Stimulated activated CD4-positive, alpha-beta T cell treated with anti-CD3 and anti-CD28 coated beads, Interleukin-12 subunit alpha, Interleukin-12 subunit beta, amount 100 ng/mL, for 24 hours (primary cell): Measurements from ENCODE around the gene FREY1.

Experiments used
- DNase-seq, 2 experiments: peaks; one replicate each; pipeline ENCODE4 v3.0.0-alpha.2; 2020; ENCODE audit warnings: low read depth in 2 of 2

The FREY1 gene

DNA sequence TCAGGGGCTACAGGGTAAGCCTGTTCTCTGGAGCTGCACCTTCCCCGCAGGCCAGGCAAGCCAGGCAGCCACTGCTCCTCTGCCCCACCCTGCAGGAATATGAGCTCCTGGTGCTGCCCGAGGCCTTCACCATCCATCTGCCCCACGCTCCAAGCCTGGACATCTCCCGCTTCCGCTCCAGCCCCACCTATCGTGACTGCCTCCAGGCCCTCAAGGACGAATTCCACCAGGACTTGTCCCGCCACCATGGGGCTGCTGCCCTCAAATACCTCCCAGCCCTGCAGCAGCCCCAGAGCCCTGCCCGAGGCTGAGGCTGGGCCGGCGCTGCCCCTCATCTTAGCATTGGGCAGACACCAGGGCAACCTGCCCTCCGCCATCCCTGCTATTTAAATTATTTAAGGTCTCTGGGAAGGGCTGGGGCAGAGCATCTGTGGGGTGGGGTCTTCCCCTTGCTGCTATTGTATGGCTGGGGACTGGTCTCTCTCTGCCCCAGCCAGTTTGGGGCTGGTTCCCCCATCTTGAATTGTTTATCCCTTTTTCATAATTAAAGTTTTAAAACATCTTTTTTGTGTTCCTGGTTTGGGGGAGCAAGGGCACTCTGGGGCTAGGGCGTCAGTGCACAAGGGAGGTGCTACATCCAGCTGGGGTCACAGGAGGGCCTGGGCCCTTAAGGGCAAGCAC, 21.6 kb upstream of the FREY1 start:
- DNase-seq: no peak

DNA sequence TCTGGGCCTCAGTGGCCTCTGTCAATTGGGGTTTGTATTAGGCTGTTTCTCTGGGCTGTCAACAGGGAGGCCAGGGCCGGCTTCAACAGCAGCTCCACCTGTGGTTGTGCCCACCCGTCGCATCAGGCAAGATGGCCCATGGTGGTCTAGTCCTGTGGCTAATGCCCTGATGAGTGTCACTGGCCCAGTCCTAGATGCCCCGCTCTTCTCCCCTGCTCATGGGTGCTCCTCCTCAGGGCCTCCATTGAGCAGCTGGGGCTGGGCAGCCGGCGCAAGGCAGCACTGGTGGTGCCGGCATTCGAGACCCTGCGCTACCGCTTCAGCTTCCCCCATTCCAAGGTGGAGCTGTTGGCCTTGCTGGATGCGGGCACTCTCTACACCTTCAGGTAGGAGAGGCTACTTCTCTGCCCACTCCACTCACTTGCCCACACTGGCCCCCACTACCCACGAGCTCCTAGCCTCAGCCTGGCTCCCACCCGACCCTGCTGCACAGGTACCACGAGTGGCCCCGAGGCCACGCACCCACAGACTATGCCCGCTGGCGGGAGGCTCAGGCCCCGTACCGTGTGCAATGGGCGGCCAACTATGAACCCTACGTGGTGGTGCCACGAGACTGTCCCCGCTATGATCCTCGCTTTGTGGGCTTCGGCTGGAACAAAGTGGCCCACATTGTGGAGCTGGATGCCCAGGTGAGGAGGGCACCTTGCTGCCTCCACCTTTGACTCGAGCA, 20.8 kb upstream of the FREY1 start:
- no peak for DNase-seq

DNA sequence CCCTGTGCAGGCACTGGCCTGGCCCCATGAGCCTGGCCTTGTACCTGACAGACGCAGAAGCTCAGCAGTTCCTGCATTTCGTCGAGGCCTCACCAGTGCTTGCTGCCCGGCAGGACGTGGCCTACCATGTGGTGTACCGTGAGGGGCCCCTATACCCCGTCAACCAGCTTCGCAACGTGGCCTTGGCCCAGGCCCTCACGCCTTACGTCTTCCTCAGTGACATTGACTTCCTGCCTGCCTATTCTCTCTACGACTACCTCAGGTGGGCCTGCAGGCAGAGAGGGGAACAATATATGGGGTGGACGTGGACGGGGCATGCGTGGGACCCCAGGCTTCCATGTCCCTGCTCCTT, 20.2 kb upstream of the FREY1 start:
- DNase-seq: no peak

GRCh38 chr11:45926536-45927331, 19.7 kb upstream of the FREY1 start:
- DNase-seq: no peak

- DNase-seq: no peak
Observed at GRCh38 chr11:45926001-45926401, 18.9 kb upstream of the FREY1 start.

DNA sequence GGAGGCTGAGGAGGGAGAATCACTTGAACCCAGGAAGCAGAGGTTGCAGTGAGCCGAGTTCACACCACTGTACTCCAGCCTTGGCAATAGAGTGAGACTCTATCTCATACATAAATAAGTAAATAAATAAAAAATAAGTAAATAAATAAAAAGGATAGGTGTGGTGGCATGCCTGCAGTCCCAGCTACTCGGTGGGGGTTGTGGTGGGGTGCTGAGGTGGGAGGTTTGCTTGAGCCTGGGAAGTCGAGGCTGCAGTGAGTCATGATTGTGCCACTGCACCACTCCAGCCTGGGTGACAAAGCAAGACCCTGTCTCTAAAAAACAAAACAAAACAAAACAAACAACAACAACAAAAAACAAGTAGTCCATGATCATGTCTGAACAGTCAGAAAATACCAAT, 18.5 kb upstream of the FREY1 start:
- DNase-seq: no peak

DNA sequence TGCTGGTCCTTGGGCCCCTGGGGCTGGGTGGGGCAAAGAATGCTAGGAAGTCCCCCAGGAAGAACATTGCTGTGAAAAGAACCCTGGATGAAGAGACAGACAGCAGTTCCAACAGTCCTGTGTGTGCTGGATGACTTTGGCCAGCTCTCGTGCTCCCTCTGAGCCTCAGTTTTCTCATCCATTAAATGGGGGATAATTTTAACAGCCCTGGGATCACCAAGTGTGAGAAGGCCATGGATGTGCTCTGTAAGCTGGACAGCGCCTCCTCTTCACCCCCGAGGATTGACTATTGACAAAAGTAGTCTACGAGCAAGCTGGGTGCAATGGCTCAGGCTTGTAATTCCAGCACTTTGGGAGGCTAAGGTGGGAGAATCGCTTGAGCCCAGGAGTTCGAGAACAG, 17.9 kb upstream of the FREY1 start:
- no peak for DNase-seq

DNA sequence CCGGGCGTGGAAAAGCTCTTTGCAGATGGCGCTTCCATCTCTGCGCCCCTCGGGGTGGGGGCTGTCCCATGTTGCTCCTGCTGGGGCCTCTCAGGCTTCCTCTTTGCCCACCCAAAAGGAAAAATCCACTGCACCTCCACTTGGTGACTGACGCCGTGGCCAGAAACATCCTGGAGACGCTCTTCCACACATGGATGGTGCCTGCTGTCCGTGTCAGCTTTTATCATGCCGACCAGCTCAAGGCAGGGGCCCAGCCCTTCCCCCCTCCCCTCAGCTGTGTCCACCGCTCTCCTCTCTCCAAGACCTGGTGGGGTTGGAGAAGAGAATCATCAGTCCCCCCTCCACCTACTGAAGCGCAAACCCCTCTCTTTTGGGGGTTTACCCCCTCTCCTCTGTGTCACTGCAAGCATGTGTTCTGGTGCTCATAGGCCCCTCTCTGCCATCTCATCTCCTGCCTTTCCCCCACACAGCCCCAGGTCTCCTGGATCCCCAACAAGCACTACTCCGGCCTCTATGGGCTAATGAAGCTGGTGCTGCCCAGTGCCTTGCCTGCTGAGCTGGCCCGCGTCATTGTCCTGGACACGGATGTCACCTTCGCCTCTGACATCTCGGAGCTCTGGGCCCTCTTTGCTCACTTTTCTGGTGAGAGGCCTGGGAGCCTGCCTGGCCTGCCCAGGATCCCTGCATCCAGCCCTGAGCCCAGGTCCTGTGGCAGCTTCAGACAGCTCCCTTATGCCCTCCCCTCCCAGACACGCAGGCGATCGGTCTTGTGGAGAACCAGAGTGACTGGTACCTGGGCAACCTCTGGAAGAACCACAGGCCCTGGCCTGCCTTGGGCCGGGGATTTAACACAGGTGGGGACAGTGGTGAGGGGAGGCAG, 17.2 kb upstream of the FREY1 start:
- no peak for DNase-seq

GRCh38 chr11:45922425-45923082, 15.5 kb upstream of the FREY1 start, which contains the start of gene LARGE2:
Gene LARGE2 (plus strand): TSS chr11:45922656. CDS start chr11:45922883, 227 bp downstream.
- no peak for DNase-seq

GRCh38 chr11:45921561-45922424, 14.7 kb upstream of the FREY1 start:
- DNase-seq: no peak

GRCh38 chr11:45920531-45921477, 13.7 kb upstream of the FREY1 start:
- DNase-seq: no peak

DNA sequence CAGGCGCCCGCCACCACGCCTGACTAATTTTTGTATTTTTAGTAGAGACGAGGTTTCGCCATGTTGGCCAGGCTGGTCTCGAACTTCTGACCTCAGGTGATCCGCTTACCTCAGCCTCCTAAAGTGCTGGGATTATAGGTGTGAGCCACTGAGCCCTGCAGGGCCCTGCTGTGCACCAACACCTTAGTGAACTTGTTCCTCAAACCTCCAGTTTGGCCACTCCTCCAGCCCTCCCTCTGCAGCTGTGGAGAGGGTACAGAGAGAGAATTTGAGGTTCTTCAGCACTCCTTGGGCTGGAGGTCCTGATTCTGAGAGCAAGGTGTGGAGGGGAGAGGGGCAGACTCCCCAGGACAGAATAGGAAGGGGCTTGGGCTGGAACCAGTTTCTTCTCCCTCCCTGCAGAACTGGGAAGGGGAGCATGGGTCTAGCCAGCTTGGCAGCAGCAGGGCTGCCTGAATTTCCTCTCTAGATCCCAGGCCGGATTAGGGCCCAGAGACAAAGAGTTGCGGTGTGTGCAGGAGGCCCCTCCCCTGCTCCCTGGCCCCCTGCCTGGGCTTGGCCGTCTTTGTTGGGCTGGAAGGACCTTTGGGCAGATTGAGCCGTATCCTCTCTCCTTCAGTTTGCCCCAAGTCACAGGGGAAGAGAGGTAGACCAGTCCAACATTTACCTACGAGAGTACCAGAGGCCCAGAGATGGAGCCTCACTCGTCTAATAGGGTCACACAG, 12.9 kb upstream of the FREY1 start:
- DNase-seq: no peak

- DNase-seq: no peak
Observed at GRCh38 chr11:45918962-45919675, 12.0 kb upstream of the FREY1 start.

DNA sequence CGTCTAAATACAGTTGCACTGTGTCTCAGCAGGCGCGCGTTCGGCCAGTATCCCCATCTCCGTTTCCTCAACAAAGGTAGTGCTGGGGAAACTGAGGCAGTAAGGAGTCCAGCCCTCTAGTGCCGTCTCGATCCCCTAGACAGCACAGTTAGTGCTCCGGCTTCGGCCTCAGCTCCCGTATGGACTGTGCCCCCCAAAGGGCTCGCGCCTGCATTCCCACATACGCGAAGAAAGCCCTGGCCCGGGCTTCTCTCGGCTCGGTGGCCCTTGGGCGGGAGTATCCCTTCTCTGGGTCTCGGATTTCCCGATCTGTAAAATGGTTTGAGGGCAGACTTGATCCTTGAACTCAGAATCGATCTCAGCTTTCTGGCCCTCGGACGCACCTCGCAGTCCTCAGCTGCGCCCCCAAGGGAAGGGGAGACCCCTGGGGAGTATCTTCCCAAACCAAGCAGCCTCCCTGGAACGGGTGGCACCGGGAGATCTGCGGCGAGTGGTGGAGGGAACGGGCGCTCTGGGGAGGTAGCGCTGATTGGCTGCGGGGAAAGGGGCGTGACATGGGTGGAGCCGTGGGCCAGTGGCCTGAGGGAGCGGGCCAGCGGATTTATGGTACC, 11.4 kb upstream of the FREY1 start:
- peak in 1 of 2 experiments; percentile 69 for DNase-seq

DNA sequence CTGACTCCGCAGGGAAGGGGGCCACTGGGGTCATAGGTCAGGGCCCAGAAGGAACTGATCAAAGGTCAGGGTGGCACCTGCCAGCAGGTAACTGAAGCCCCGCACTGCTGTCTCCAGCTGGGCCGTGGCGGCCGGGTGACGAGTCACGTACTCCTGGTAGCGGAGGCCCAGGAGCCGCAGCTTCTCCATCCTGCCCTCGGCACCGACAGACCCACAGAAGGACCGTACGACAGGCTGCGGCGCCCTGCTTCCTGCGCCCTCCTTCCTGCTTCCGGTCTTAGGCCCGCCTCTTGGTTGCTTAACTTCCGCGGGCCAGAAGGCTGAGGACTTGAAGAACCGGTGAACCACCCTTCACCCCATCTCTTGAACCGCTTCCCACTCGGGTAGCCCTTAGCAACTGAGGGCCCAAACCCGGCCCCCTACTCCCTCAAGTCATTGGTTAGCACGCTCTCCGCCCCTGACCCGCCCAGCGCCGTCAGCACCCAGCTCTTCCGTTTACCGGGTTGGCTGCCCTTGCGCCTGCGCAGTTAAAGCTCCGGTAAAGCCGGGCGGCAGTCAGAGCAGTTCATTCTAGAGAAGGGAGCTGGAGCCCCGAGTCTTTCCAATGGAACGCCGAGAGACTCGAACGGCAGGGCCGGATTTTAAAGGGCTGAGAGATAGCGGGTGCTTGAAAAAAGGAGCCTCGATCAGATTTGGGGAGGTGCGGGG, 10.7 kb upstream of the FREY1 start, which contains the start of gene PEX16:
Gene PEX16 (minus strand): TSS at position 255 of the 708 bp plus-strand sequence. CDS start 66 bp downstream, at position 189.
- peak; percentile 89 to 92 for DNase-seq

GRCh38 chr11:45917286-45917622, 10.2 kb upstream of the FREY1 start:
- no peak for DNase-seq

- DNase-seq: no peak
Observed at GRCh38 chr11:45915446-45915845, 8.4 kb upstream of the FREY1 start.
